C4-2B (cell line): ENCODE measurements around the gene NINL.

Source experiments
- H3K27ac ChIP-seq: fragments of 450-650 bp; 2 replicates; pipeline ENCODE4 v1.5.1; 2017
- CTCF ChIP-seq: fragments of 450-650 bp; conservative IDR thresholded peaks from 2 replicates; pipeline ENCODE4 v1.5.1; 2017; ENCODE audit warnings: mild to moderate bottlenecking
- ZFX ChIP-seq: fragments of 450-650 bp; IDR thresholded peaks from 2 replicates; pipeline ENCODE4 v1.6.1; 2017

The NINL gene

GRCh38 chr20:25539742-25540672, 45.3 kb downstream of the NINL start:
- H3K27ac ChIP-seq = no peak overlapping the region
- peak; percentile 73 for TF ChIP-seq CTCF
- TF ChIP-seq ZFX = no peak

DNA sequence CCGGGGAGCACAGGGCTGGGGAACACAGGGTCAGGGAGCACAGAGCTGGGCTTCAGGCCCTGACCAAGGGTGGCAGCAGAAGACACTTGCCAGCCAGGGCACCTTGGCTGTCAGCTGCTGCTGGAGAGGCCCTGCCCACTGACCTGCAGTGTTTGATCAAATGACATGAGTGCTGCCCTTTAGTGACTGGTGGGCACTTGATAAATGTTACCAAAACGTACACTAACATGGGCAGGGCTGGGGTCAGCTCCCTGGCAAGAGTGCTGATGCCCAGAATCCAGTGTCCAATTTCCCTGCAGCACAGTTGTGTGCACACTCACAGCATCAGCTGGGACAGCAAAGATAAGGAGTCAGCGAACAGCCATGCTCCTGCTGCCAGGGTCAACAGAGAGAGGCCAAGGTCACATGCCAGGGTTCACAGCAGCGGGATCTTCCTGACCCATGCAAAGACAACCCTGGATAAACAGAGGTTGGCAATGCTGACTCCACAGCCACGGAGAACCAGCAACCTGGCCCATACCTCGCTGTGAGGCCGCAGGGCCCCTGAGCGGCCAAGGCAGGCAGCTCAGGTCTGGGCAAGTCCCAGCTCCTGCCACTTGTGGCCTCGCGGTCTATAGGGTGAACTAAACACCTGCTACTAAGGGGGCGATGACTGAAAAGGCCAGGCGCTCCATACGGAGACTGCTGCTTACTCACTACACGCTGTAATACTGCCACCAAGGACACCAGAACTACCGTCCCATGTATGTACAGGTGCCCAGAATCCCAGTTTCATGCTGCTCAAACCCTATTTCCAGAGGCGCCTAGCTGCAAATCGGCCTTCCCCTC, 46.3 kb downstream of the NINL start:
- no peak for TF ChIP-seq CTCF
- no peak for TF ChIP-seq ZFX
- no peak overlapping the region for H3K27ac ChIP-seq

GRCh38 chr20:25537890-25538289, 47.4 kb downstream of the NINL start:
- TF ChIP-seq CTCF (no peak), ZFX (no peak)

GRCh38 chr20:25535762-25536161, 49.6 kb downstream of the NINL start:
- no peak for TF ChIP-seq ZFX
- no peak for TF ChIP-seq CTCF
- H3K27ac ChIP-seq = no peak overlapping the region

More at GRCh38 chr20:25537890-25538289, 47.4 kb downstream of the NINL start:
- no peak overlapping the region for H3K27ac ChIP-seq

DNA sequence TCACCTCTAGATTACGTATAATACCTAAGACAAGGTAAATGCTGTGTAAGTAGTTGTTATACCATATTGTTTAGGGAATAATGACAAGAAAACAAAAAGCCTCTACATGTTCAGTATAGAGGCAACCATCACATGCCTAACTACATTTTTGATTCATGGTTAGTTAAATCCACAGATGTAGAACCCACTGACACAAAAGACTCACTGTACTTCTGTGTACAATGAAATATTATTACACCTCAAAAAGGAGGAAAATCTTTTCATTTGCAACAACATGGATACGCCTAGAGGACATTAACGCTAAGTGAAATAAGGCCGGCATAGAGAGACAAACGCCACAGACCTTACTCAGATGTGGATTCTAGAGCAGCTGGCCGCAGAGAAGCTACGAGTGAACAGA, 50.5 kb downstream of the NINL start:
- TF ChIP-seq ZFX (no peak), CTCF (no peak)
- H3K27ac ChIP-seq = no peak overlapping the region

DNA sequence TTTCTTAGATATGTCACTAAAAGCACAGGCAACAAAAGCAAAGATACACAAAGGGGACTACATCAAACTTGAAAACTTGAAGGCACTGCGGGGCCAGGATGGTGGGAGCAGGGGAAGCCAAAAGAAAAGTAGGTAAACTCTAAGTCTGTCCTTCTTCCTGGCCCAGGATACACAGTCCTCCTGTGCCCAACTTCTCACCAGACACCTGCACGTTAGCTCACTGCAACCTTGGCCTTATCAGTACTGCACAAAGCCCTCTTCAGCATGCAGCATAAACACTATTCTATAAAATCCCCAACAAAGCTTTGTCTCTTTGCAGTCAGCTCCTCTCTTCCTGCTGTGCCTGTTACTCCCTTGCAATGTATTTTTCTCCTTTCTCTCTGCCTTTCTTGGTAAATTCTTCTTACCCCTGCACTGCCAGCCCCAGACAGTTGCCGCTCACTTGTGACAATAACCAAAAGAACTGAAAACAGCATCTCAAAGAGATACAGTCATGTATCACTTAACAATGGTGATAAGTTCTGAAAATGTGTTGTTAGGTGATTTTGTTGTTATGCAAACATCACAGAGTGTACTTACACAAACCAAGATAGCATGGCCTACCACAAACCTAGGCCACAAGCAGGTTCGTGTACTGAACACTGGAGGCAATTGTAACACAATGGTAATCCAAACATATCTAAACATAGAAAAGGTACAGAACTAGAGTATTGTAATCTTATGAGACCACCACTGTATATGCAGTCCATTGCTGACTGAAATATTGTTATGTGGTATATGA, 51.2 kb downstream of the NINL start:
- TF ChIP-seq CTCF = no peak
- no peak for TF ChIP-seq ZFX
- no peak overlapping the region for H3K27ac ChIP-seq
